Measurements from ENCODE around the gene CERK.
"Not testable (repeated sequence)": the region's sequence is repeated elsewhere in the genome, so short reads cannot be mapped to it uniquely, and the experiment has no call there.

The CERK gene

DNA sequence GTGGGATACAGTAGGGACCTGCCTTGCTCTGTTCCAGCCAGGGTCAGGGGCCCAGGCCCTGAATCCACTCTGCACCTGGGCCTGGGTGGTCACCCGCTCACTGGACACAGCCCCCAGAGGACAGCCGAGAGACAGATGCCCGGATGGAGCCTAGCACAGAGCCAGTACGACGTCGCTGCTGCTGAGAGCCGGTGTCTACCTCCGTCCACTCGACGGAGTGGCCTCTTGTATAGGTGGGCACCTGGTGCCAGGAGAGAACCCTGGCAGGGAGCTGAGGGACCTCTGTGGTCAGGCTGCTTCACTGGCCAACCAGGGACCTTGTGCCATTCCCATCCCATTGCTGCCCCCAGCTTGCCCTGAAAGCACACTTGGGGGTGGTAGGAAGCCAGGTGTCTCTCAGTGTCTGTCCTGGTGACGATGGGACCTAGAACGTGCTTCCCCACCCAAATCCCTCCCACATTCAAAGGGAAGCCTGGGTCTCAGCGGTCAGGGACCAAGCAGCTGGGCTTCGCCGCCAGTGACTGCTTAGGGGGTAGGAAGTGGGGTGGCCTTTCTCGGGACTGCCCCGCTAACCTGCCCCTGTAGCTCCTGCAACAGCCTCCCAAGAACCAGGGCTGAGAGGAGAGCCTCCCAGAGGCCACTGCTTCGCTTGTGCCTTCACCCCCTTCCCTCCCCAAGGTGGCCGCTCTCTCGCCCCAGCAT is 10.3 kb upstream of the CERK start:
- DNase-seq = no peak

DNA sequence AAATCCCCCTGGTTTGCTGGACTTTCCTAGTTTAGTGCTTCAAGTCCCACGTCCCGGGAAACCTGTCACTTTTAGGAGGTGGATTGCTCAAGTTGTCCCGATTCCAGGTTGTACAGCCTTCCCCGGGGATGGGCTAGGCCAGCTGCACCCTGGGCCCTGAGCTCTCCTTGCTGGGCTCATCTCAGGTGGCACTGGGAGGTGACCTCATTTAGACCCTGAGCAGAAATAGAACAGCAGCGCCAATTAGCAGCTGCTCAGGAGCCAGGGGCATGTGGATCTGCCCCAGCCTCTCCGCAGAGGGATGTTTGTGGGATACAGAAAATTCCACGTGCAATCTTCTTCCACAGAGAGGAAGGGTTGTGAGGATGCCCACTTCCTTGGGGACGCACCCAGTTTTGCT is 9.6 kb upstream of the CERK start:
- no peak for DNase-seq

DNA sequence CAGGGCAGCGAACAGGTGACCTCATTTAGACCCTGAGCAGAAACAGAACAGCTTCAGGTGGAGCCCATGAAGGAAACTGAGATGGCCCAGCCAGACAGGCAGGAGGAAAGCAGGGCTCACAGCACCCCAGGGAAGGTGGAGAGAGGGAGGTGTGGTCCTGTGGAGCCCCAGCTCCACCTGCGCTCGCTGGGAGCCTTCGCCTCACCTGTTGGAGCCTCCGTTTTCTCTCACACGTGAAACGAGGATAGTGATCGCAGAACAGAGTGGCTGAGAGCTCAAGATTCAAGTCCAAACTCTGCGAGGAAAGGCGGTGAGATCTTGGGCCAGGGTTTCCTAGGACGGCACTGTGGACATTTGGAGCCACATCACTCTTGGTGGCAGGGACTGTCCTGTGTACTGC is 8.6 kb upstream of the CERK start:
- no peak for DNase-seq

DNA sequence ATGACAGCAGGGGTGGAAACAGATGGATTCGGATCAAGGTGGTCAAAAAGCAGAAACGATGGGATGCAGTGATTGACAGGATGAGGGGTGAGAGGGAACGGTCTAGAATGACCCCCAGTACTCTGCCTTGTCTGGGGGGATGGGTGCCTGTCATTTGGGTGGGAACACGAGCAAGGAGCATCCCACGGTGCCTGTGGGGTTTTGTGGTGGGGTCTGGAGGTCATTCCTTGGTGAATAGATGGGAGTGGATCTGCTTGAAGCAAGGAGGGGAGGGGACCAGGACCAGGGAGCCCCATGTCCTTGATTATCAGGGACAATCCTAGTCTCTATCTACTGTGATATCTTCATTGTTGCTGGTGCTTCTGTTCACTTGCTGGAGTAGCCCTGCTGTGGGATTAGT is 8.1 kb upstream of the CERK start:
- DNase-seq = no peak

DNA sequence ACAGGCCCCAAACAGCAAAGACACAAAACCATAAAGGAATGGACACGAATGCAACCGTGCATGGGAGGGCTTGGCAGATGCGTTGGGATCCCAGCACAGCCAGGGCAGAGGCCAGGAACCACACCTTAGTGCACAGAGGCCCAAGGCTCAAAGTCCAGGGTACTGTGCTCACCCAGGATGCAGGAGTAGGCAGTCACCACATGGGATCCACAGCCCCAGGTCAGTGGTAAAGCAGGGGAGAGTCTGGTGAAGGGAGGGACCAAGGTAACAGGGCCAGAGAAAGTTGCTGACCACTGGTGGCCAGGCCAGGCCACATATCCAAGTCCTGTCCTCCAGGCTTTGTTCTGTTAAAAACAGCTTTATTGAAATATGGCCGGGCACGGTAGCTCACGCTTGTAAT is 6.5 kb upstream of the CERK start:
- no peak for DNase-seq

DNA sequence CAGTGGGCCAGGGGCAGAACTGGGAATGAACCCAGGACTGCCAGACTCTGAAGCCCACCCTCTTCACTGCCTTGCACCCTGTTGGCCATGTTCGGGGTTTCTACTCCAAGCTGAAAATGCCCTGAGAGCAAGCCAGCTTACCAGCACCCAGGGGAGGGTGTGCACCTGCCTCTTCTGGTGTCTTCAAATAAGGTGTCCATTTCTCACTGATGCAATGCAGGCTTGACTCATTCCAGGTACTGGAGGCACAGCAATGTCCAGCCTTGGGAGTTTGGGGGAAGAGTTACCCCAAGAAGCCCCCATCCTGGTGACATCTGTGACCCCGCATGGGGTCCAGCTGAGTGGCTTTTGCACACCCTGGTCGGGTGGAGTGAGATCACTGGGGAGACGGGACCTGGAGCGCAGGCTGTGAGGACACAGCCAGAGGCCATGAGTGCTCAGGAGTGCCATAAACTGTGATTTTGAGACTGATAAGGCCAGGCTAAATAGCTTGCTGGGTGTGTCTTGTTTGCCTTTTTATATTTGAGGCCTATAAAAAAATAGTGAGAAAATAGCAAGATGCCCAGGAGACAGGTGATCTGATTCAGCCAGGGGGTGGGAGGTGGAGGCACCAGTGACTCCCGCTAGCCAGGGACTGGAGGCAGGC is 4.6 kb upstream of the CERK start:
- DNase-seq = no peak

DNA sequence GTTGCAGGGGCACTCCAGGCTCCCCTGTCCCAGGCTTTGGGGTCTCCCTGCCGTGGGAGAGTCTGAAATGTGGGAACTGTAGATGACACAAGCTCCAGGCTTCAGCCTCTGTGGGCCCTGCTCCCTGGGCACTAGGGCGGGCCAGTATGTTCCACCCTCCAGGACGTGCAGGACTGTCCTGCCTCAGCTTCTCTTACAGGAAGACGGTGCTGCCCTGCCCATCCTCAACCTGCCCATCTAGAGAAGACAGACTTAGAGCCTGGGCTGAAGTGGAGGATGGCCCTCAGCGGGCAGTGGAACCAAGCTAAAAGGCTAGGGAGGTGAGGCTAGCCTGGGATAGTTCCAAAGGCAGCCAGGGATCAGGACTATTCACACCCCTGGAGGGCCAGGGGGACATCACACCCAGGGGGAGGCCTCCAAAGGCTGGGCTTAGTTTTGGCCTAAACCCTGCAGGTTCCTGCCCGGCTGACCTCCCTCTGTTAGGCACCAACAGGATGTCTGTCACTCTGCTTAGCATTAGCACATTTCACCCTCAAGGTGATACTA is 4.0 kb upstream of the CERK start:
- no peak for DNase-seq

DNA sequence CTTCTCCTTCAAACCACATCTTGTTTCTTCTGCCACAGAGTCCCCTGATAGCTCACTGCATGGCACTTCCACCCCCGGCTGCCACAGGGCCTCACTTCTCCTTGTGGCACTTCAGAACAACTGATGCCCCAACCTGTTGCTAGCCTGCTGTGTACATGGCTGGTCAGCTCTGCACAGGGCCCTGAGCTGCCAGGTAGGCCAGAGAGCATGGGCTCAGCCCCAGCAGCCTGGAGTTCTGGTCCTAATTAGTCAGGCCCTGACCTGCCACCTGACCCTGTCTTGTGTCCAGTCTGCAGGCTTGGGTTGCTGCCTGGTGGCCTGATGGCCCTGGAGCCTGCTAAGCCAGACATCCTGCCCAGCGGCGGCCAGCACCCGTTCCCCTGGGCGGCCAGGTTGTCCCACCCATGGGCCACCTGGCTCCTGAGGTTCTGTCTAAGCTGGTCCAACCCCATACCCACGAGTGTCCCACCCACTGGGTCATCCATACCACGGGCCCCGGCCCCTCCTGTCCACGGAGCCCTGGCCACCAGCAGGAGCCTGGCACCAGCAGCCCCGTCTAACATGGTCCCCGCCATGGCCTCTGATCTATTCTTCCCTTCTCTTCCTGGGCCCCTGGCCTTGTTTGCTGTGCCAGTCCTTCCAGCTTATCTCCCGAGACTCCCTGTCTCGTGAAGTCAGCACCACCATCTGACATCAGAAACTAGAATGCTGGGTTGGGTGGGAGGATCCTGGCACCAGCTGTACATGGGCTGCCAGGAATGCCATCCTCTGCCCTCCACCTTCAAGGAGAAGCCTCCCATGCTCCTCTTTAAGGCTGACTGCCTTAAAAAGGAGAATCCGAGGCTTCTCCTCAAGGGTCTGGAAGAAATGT is 3.1 kb upstream of the CERK start:
- no peak for DNase-seq

DNA sequence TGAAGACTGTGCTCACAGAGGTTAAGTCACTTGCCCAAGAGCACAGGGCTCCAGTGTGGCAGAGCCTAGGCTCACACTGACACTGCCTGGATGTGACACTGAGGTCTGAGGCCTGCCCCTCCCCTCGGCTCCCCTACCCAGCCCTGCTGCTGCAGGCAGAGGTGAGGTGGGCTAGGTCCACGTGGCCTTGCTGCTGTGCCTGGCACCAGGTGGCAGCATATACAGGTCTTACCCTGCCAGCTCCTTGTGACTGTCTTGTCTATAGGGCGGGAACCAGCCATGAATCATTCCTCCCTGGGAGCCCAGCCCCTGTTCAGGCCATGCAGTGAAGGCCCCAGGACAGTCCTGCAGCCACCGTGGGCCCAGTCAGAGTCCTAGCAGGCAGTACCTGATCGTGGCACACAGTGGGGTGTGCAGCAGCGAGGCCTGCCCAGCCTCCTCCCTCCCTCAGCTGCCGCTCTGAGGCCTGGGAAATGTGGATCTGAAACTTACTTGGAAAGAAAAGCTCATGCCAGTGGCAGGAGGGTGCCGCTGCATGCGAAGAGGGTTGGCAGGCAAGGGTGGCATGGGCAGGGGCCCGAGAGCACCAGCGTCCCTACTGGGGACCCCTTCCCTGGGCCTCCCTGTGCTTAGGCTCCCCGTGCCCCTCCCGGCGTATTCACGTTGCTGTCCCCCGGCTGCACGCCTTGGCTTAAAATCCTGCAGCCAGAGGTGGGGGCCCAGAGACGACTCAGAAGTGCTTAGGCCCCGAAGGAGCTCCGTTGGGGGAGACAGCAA is 1.2 kb upstream of the CERK start:
- no peak for DNase-seq

DNA sequence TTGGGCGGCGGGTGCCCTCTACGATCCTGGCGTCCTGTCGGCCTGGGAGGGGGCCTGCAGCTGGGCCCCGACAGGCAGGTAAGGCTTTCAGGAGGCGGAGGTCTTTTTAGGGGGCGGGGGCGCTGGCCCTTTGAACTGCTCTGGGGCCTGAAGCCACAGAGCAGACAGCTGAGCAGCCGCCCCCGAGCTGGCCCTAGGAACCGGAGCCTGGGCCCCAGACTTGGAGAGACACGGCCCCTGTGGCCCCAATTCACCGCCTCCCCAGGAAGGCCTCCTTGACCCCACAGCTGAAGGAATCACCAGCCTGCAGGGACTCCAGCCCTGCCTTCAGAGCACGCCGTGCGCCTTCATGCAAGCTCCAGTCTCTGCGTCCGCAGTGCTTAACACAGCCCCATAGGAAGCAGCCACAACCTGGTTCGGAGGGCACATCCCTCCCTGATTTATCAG is 618 bp upstream of the CERK start:
- DNase-seq = no peak

DNA sequence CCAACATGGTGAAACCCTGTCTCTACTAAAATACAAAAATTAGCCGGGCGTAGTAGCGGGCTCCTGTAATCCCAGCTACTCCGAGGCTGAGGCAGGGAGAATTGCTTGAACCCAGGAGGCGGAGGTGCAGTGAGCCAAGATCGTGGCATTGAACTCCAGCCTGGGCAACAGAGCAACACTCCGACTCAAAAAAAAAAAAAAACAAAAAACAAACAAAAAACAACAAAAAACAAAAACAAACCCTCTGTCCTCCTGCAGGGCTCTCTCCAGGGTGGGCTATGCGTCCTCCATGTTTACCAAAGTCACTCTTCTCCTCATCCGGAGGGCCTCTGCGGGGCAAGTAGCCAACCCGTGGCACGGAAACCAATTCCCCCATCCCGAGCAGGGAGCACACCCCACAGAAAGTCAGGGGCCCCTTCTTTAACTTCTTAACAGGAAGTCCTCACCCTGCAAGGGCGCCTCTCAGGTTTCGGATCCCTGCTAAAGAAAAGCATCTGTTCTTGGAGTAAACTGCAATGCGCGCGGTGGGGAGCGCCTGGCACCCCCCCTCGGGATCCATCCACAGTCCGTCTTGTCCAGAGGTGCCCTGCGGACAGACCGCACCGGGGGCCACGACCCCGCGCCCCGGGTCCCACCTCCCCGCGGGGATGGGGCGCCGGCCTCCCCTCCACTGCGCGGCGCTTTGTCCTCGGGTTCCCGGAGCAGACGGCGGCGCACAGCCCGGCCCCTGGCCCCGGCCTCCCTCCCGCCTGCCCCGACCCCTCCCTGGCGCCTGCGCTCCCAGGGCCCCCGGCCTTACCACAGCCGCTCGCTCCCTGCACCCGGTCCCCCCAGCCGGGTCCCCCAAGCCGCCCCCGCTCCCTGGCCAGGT is 712 bp downstream of the CERK start:
- DNase-seq = no peak

DNA sequence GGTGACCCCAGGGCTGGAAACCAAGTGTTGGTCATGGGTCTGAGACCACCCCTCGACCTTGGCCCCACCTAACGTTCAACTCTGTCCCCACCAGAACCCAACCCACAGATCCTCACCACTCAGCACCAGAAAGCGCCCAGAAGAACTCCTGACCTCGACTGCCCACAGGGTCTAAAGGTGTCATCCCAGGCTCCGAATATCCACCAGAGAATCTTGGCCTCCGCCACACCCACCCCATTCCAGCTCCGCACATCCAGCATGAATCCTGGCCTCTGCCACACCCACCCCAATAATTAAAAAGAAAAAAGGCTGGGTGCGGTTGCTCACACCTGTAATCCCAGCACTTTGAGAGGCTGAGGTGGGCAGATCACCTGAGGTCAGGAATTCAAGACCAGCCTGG is 1.3 kb downstream of the CERK start:
- DNase-seq = no peak

DNA sequence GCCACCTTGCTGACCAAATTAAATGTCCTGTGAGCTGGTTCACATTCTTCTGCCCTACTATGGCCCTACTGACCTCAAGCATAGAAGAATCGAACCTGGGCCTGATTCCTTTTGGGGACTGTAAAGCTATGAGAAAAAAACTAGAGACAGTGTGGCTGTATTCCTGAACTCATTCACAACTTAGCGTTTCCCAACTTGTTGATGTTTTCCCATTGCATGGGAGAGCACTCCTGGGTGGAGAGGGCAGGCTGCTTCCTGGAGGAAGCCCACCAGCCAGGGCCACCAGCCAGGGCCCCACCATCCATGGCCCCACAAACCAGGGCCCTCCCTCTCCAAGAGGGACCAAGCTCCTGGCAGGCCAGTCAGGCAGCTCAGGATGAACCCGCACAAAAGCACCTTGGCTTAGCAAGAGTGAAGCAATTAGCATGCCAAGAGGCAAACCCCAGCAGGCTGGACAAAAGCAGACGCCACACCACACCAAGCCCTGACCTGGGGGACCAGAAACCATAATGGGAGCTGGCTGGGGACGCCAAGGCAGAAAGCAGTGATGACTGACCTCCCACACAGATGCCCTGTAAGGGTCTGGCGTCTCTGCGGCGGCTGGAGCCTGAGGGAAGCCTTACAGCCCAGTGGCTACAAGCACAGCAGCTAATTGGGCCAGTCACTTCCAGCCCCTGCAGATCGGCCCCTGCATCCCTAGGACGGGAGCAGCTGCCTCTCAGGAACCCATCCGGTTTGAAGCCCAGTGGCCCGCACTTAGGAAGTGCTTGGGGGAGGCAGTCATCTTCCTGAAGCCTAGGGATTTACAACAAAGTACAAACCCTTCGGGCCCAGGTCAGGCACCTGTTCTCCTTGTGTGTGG is 2.1 kb downstream of the CERK start:
- DNase-seq = no peak

DNA sequence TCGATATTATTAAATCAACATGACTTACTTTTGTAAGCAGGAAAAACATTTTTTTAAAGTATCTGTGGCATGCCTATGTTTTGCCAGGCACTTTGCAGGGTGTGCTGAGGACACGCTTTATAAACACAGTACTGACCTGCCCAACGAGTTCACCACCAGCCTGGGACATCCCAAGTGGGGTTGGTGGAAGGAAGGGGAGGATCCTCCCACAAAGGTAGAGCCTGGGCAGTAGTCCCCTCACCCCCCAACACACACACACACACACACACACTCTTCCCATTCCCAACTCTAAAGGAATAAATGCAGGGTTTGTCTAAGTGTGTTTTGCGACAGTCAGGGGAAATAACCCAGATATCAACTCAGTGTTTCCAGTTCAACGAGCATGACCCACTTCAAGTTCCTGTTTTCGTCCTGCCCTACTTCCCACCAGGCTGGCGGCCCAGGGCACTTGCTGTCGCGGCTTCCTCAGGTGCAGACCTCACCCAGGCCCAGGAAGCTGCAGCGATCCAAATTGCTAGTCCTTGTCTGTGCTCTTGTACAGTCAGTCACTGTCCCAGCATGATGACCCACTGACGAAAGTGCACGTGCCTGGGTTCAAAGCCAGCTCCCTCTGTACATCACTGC is 3.1 kb downstream of the CERK start:
- DNase-seq = no peak

DNA sequence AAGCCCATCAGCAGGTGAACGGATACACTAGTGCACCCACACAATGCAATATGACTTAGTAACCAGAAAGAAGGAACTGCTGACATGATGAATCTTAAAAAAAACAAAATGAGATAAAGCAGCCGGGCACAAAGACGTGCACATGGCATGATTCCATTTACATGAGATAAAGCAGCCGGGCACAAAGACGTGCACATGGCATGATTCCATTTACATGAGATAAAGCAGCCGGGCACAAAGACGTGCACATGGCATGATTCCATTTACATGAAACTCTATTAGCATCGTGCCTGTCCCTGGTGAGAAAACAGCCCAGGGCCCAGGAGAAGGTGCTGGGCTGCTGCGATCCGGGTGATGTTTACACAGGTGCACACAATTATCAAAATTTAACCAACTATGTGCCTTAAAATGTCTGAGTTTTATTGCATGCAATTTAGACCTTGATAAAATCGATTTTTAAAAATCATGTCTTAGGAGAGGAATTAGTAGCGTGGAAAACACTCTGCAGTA is 3.8 kb downstream of the CERK start:
- not testable (repeated sequence) for DNase-seq

DNA sequence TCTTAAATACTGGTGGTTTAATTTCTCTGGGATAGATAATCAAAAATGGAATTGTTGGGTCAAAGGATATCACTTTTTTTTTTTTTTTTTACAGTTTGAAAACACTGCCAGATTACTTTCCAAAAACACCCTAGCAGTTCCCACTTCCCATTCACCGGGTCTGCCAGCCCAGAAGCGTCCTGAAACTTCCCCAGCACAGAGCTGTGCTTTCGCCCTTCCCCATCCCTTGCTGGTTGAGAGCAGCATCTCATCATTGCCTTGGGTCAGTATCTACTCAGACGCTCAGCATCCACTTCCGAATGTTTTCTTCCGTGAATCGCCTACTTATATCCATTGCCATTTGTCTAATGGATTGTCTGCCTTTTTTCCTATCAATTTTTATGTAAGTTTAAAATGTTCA is 5.5 kb downstream of the CERK start:
- DNase-seq = no peak

DNA sequence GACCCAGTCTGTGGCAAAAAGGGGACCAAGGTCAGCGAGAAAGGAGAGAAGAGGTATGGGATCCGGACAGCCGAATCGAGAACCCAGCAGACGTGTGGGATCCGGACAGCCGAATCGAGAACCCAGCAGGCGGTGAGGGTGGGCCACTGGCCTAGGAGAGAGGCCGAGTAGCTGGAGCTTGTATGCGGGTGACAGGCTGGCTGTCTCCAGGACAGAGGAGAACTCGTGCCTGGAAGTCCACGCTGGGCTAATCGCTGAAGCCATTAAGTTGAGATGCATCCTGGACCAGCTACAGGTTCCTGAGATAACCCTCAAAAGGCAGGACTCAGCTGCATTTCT is 6.0 kb downstream of the CERK start:
- DNase-seq = no peak

DNA sequence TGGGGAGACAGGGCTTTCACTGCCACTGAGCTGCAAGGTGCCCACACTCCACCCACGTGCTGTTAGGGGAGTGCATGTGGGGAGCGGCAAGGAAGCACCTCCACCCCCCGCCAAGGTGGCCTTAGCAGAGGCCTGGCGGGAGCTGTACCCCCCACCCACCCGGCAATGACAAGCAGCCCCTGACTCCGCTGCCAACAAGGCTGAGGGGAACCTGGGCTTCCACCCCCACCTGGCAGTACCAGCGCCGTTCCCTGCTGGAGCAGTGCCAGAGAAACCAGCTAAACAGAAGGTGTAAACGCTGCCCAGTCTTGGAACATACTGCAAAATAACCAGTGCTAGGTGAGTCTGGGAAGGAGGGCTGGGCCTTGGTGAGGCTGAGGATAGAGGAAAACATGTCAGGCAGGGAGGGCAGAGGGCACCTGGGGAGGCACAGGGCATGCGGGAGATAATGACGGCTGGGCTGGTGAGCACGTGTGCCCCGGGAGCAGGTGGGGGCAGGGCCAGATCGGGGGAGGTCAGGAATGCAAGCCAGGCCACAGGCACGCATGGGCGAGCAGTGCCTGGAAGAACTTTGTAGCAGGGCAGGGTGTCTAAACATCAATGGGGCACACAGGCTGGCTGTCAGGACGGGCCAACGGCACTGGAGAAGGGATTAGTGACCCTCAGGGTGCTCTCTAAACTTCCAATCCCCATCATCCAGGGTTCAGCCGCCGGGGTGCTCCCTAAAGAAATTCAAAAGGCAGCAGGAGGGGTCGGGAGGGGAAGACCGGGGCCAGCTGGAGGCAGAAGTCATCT is 6.6 kb downstream of the CERK start:
- no peak for DNase-seq

DNA sequence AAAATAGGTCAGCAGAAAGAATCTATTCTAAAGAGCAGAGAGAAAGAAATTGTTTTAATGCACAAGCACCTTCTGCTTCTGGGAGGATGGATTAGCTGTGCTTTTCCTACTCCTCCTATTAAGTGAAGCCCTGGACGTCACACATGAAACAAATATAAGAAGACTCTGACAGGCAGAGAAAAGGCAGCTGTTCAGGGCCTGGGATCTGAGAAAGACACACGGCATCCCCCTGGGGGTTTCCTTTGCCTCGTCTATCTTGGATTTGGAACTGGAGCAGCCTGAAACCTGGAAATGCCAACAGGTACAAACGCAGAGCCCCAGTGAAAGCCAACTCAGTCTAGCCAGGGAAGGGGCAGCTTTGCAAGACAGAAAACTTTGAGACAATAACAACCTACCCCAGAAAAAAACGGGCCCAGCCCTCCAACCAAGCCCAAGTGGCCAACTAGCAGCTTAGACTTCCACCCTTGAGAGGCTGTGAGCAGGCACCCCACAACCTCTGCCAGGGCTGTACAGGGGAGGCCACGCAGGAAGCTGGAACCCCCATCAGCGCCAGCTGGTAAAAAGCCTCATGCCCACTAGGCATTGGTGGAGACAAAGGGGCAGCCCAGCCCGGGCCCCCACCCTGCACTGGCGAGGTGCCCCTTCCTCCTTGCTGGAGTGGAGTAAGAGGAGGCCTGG is 7.3 kb downstream of the CERK start:
- DNase-seq = no peak

Data from T1000 (cell line).